HG03520 (cell line): Measurements from ENCODE around the gene FAM90A1.
"Not testable (repeated sequence)": the region's sequence is repeated elsewhere in the genome, so short reads cannot be mapped to it uniquely, and the experiment has no call there.

Experiments
- ATAC-seq: cut with Tn5 transposase; IDR thresholded peaks from one replicate; pipeline ENCODE4 v1.9.1; 2021; ENCODE audit warnings: mild to moderate bottlenecking, moderate library complexity; ENCODE audit not compliant: unreplicated experiment

FAM90A1 gene

DNA sequence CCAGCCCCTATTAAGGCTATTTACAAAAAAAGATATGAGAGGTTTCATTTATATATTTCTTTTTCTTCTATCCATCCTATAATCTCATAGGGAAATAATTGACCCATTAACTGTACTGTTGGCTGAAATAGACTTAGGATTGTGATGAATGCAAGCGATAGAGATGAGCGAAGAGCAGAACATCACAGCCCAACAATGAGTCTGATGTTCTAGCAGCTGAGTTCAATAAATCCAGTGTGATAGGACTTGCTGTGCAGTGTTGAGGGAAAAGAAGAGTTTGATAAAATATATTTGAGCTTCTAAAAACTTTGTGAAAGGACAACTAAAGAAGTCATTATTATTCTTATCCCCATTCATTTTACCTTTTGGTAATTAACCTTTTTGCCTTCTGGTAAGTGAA, 54.5 kb downstream of the FAM90A1 start:
- ATAC-seq, result not testable (repeated sequence)
